Spinal cord (tissue), 10 donors: ENCODE measurements around the gene OR5B17. TPM values are rescaled to one million over a fixed set of nuclear protein-coding genes. Genes with fewer than 3 reads are reported as not detected.
"Not testable (repeated sequence)": the region's sequence is repeated elsewhere in the genome, so short reads cannot be mapped to it uniquely, and the experiment has no call there.

Experiments
- DNase-seq, 6 donors: peaks; one replicate each; pipeline versions ENCODE4 v3.0.0 to v3.0.0-alpha.2; 2013 to 2015; ENCODE audit warnings: low spot score in 6 of 6, low read depth in 4 of 6
- H3K27ac ChIP-seq: one replicate; pipeline ENCODE4 v1.5.1; 2013; ENCODE audit warnings: low read depth, low read length, control low read depth
- H3K27me3 ChIP-seq: one replicate; pipeline ENCODE4 v1.6.1; 2013; ENCODE audit warnings: low read length; ENCODE audit not compliant: control insufficient read depth, insufficient read depth
- H3K36me3 ChIP-seq: one replicate; pipeline ENCODE4 v1.6.1; 2013; ENCODE audit warnings: low read length; ENCODE audit not compliant: control insufficient read depth, insufficient read depth
- H3K4me1 ChIP-seq: one replicate; pipeline ENCODE4 v1.6.1; 2013; ENCODE audit warnings: low read length; ENCODE audit not compliant: control insufficient read depth, insufficient read depth
- H3K4me3 ChIP-seq: one replicate; pipeline ENCODE4 v1.5.1; 2013; ENCODE audit warnings: low read depth, low read length, control low read depth
- H3K9me3 ChIP-seq: one replicate; pipeline ENCODE4 v1.6.1; 2013; ENCODE audit warnings: low read length; ENCODE audit not compliant: control insufficient read depth, insufficient read depth
- WGBS: methylation state at CpG from one replicate; pipeline ENCODE4 v1.1.5; 2013; ENCODE audit warnings: missing lambda C conversion rate; ENCODE audit not compliant: insufficient coverage; 5-methylcytosine and 5-hydroxymethylcytosine counted together
- long read RNA-seq, 4 donors: transcript quantifications; one replicate each; lab custom pipeline, GENCODE V29; 2026
- polyA plus RNA-seq, 2 donors: library from polyadenylated mRNA; unstranded; fragments of 120-200 nt; gene quantifications; one replicate each; pipeline ENCODE4 v1.2.1, GENCODE V29; 2013; ENCODE audit not compliant: insufficient read length in 2 of 2
- total RNA-seq, 2 donors: library from RNA; depleted of rRNA in 1 of 2; stranded (reverse); fragments of 120-200 nt in 1 of 2; fragments of >200 nt in 1 of 2; gene quantifications; one replicate each; pipeline versions ENCODE4 v1.2.3 to v1.2.4, GENCODE V29; 2013 to 2014
- donor health status: healthy.

OR5B17 gene
- total RNA-seq (not detected), polyA plus RNA-seq (not detected)
- long read RNA-seq, donor 1: 0 reads
- long read RNA-seq, donor 2: 0 reads
- long read RNA-seq, donor 3: 0 reads
- long read RNA-seq, donor 4: 0 reads

DNA sequence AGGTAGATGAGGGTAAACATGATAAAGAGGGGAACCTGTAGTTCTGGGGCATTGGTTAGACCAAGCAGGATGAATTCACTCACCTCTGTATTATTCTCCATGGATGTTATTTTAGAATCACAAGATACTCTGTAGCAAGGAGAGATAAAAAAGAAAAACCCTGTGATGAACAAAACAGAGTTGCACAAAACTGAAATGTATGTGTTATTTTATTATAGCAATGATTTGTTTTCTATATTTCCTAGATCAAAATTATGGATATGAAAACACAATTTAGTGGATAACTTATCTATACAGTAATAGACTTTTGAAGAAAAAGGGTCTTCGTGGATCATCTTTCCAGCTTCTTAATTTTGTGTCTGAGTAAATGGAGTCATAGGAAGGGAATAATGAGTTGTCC, at the start of gene OR5B17:
Gene OR5B17 (minus strand): TSS at position 101 of the 400 bp plus-strand sequence. CDS start 0 bp downstream, at position 101.
- H3K27me3 ChIP-seq: no peaks in the 10 kb centered on the region
- no peaks in the 10 kb centered on the region for H3K4me1 ChIP-seq

DNA sequence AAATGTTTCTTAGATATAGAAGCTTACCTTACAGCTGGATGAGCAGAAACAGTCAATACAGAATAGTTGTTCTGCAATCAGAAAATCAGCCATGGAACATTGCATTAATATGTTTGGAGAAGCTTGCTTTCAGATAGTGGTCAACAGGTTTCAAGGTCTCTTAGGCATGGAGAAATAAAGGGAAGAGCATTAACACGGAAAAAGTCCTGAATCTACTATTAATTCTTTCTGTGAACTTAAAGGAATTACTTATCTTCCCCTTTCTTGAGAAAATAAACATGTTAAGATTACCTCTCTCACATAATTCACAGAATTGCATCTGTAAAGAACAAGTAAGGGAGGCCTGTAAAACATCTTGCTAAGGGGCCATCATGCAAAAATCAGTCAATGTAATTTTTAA, 47.9 kb upstream of the OR5B17 start, which contains the start of gene OR5B3:
Gene OR5B3 (minus strand): TSS at position 101 of the 400 bp plus-strand sequence. CDS start 3,465 bp downstream, outside the sequence.
- Histone ChIP-seq H3K27me3 (no peaks in the 10 kb centered on the region), H3K36me3 (no peaks in the 10 kb centered on the region), H3K9me3 (peaks cover 4% of the 10 kb centered on the region), H3K27ac (no peak within 1 kb of the TSS), H3K4me1 (no peaks in the 10 kb centered on the region), H3K4me3 (no peak within 1 kb of the TSS)
- DNase-seq: no peak
- no CpG with 5 or more reads among the region's 1 CpG for WGBS

More for the DNA sequence above, at the start of gene OR5B17:
- WGBS: no CpG with 5 or more reads among the region's 1 CpG
- no peak for DNase-seq
- no peaks in the 10 kb centered on the region for H3K9me3 ChIP-seq
- no peak within 1 kb of the TSS for H3K4me3 ChIP-seq
- H3K36me3 ChIP-seq: no peaks in the 10 kb centered on the region
- no peak within 1 kb of the TSS for H3K27ac ChIP-seq

GRCh38 chr11:58399622-58400021, 40.8 kb upstream of the OR5B17 start:
- H3K4me1 ChIP-seq, H3K27me3 ChIP-seq, H3K9me3 ChIP-seq, H3K27ac ChIP-seq, DNase-seq, H3K4me3 ChIP-seq, H3K36me3 ChIP-seq: not testable (repeated sequence)
- WGBS: no CpG with 5 or more reads among the region's 2 CpGs

DNA sequence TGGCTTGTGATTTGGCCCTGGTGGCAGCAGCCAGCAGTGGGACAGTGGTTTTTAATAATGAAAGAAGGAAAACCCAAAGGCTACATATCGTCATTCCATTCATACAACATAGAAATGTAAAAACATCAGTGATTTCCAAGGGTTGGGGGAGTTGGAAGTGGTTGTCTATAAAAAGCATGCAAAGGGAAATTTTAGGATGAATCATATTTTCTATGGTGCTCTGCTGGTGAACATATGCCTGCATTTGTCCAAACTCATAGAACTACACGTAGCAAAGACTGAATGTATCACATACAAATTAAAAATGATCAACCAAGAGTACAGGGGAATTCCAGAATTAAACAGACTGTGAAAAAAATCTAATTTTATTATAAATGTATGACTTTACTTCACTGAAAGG, 36.7 kb upstream of the OR5B17 start:
- Histone ChIP-seq H3K36me3 (no peaks in the 10 kb centered on the region), H3K27me3 (no peaks in the 10 kb centered on the region), H3K9me3 (peaks cover 3% of the 10 kb centered on the region), H3K4me1 (no peaks in the 10 kb centered on the region), H3K4me3 (no peak overlapping the region), H3K27ac (no peak overlapping the region)
- DNase-seq: no peak
- WGBS: no CpG with 5 or more reads among the region's 2 CpGs

DNA sequence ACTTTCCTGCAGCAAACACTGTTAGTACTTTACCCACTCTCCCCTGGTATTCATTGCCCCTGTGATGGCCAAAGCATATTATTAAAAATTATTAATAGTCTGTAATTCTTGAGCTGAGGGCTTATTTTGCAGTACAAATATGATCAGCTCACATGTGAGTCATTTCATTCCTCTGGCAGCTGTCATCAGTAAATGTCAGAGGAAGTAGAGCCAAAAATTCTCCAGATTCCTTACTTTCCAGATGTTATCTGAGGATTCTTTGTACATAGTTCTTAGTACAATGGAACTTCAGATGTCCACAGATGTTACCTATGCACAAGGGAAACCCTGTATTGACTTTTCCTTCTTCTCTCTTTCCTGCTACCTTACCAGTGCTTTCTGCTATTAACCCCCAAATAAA, 35.3 kb upstream of the OR5B17 start:
- Histone ChIP-seq H3K27me3 (no peaks in the 10 kb centered on the region), H3K4me3 (no peak overlapping the region), H3K36me3 (no peaks in the 10 kb centered on the region), H3K4me1 (no peaks in the 10 kb centered on the region), H3K9me3 (peaks cover 3% of the 10 kb centered on the region), H3K27ac (no peak overlapping the region)
- DNase-seq: no peak

DNA sequence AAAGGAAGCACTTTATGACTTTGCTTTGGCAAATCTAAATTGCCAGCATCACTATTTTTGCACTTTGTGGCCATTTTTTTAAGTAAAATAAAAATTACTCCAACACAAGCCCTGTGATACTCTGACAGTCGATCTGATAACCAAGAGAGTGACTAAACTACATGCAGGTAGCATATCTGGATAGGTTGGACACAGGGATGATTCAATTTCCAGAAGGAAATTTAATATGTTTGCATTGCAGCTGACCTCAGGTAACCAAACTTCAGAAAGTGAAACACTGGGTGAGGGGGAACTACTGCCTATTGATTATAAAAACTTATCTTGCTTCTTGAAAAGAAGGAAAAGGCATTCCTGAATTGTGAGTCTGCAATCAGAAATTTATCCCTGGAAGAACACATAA, 33.9 kb upstream of the OR5B17 start:
- no peaks in the 10 kb centered on the region for H3K4me1 ChIP-seq
- no peaks in the 10 kb centered on the region for H3K36me3 ChIP-seq
- peaks cover 3% of the 10 kb centered on the region for H3K9me3 ChIP-seq
- DNase-seq: no peak
- H3K27ac ChIP-seq: no peak overlapping the region
- no peak overlapping the region for H3K4me3 ChIP-seq
- H3K27me3 ChIP-seq: no peaks in the 10 kb centered on the region
- WGBS: no CpG with 5 or more reads among the region's 1 CpG

GRCh38 chr11:58391879-58392278, 33.0 kb upstream of the OR5B17 start:
- DNase-seq: no peak
- no peaks in the 10 kb centered on the region for H3K27me3 ChIP-seq
- H3K4me3 ChIP-seq: no peak overlapping the region
- H3K36me3 ChIP-seq: no peaks in the 10 kb centered on the region
- H3K9me3 ChIP-seq: peaks cover 3% of the 10 kb centered on the region
- no peaks in the 10 kb centered on the region for H3K4me1 ChIP-seq
- no peak overlapping the region for H3K27ac ChIP-seq
- no CpG with 5 or more reads among the region's 1 CpG for WGBS

DNA sequence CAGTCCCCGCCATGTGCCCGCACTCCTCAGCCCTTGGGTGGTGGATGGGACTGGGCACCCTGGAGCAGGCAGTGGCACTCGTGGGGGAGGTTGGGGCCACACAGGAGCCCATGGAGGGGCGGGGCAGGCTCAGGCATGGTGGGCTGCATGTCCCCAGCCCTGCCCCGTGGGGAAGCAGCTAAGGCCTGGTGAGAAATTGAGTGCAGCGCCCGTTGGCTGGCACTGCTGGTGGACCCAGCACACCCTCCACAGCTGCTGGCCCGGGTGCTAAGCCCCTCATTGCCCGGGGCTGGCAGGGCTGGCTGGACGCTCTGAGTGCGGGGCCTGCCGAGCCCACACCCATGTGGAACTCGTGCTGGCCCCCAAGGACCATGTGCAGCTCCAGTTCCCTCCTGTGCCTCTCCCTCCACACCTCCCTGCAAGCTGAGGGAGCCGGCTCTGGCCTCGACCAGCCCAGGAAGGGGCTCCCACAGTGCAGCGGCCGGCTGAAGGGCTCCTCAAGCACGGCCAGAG, 31.7 kb upstream of the OR5B17 start:
- H3K27ac ChIP-seq: no peak overlapping the region
- peaks cover 3% of the 10 kb centered on the region for H3K9me3 ChIP-seq
- no peak overlapping the region for H3K4me3 ChIP-seq
- 89% methylated on average over 18 of the region's 18 CpGs for WGBS
- H3K27me3 ChIP-seq: no peaks in the 10 kb centered on the region
- no peak for DNase-seq
- H3K4me1 ChIP-seq: no peaks in the 10 kb centered on the region
- no peaks in the 10 kb centered on the region for H3K36me3 ChIP-seq

GRCh38 chr11:58354727-58355126, 4.1 kb downstream of the OR5B17 start:
- Histone ChIP-seq H3K27me3 (no peaks in the 10 kb centered on the region), H3K36me3 (no peaks in the 10 kb centered on the region), H3K9me3 (no peaks in the 10 kb centered on the region), H3K4me1 (no peaks in the 10 kb centered on the region), H3K4me3 (no peak overlapping the region), H3K27ac (no peak overlapping the region)
- DNase-seq: no peak
- 100% methylated on average over 1 of the region's 3 CpGs for WGBS

GRCh38 chr11:58345204-58345603, 13.7 kb downstream of the OR5B17 start:
- WGBS: no CpG with 5 or more reads among the region's 2 CpGs
- H3K4me1 ChIP-seq: no peaks in the 10 kb centered on the region

More at GRCh38 chr11:58345204-58345603, 13.7 kb downstream of the OR5B17 start:
- no peaks in the 10 kb centered on the region for H3K36me3 ChIP-seq
- H3K27me3 ChIP-seq: no peaks in the 10 kb centered on the region
- no peak overlapping the region for H3K27ac ChIP-seq
- H3K9me3 ChIP-seq: peaks cover 2% of the 10 kb centered on the region
- no peak for DNase-seq
- no peak overlapping the region for H3K4me3 ChIP-seq
